T-cell (primary cell): ENCODE data around the gene ANTKMT. TPM values are rescaled to one million over a fixed set of nuclear protein-coding genes. Genes with fewer than 3 reads are reported as not detected.

ENCODE experiments used
- ATAC-seq, 4 experiments: fragments of 200-7000 bp in 3 of 4; fragments of 150-1000 bp in 1 of 4; cut with Tn5 transposase; replicated peaks in 1 of 4; 1 replicate in 3 of 4; 2 replicates in 1 of 4; pipeline ENCODE4 v1.10.0; 2021; ENCODE audit warnings: moderate library complexity in 3 of 4, mild to moderate bottlenecking in 2 of 4, moderate number of reproducible peaks in 1 of 4
- CTCF ChIA-PET, 2 donors: fragments of 300-600 bp; sonication (Branson Sonifier 250); formaldehyde crosslinking; loops; one replicate each; lab custom pipeline; 2022; ENCODE audit warnings: antibody characterized with exemption in 2 of 2; lab: Charles Lee
- POLR2A ChIA-PET, 2 donors: fragments of 300-600 bp; sonication (Branson Sonifier 250); formaldehyde crosslinking; loops; one replicate each; lab custom pipeline; 2022; ENCODE audit warnings: antibody characterized with exemption in 2 of 2; lab: Charles Lee
- DNase-seq, 35 experiments: peaks; one replicate each; pipeline versions ENCODE4 v3.0.0 to v3.0.0-alpha.2; 2013 to 2023
- H3K27ac ChIP-seq: one replicate; pipeline ENCODE4 v1.5.1; 2013; ENCODE audit warnings: low read length
- H3K27me3 ChIP-seq, 2 experiments: replicated peaks in 1 of 2; 1 replicate in 1 of 2; 2 replicates in 1 of 2; pipeline versions ENCODE4 v1.6.1 to v1.7.0; 2013; ENCODE audit warnings: low read length in 1 of 2, mixed read lengths in 1 of 2; ENCODE audit not compliant: control insufficient read depth in 2 of 2, insufficient read depth in 2 of 2; ENCODE audit errors: extremely low read depth in 1 of 2
- H3K36me3 ChIP-seq, 2 donors: 1 replicate in 1 of 2; 2 replicates in 1 of 2; pipeline versions ENCODE4 v1.6.1 to v1.7.0; 2013; ENCODE audit warnings: low read length in 1 of 2; ENCODE audit not compliant: control insufficient read depth in 2 of 2, insufficient read depth in 1 of 2; ENCODE audit errors: extremely low read depth in 1 of 2
- H3K4me1 ChIP-seq, 2 experiments: 1 replicate in 1 of 2; 2 replicates in 1 of 2; pipeline versions ENCODE4 v1.6.1 to v1.7.0; 2013; ENCODE audit warnings: low read length in 2 of 2, mixed read lengths in 1 of 2; ENCODE audit not compliant: insufficient read depth in 2 of 2, control insufficient read depth in 1 of 2; ENCODE audit errors: extremely low read depth in 1 of 2
- H3K4me3 ChIP-seq, 2 donors: 1 replicate in 1 of 2; 2 replicates in 1 of 2; pipeline versions ENCODE4 v1.5.1 to v1.7.0; 2013; ENCODE audit warnings: mild to moderate bottlenecking in 2 of 2, low read length in 1 of 2, moderate library complexity in 1 of 2; ENCODE audit not compliant: control insufficient read depth in 1 of 2; ENCODE audit errors: extremely low read depth in 1 of 2
- H3K9me3 ChIP-seq: 2 replicates; pipeline ENCODE4 v1.7.0; 2013
- H3K27ac Mint-ChIP-seq, 2 donors: one replicate each; pipeline ENCODE4 v1.8.0; 2020 to 2021; ENCODE audit warnings: mild to moderate bottlenecking in 2 of 2, mixed read lengths in 2 of 2
- H3K27me3 Mint-ChIP-seq, 2 donors: one replicate each; pipeline ENCODE4 v1.8.0; 2021 to 2022; ENCODE audit warnings: mixed read lengths in 2 of 2
- H3K36me3 Mint-ChIP-seq: one replicate; pipeline ENCODE4 v1.8.0; 2021; ENCODE audit warnings: mixed read lengths
- H3K4me1 Mint-ChIP-seq, 3 donors: one replicate each; pipeline ENCODE4 v1.8.0; 2020 to 2022; ENCODE audit warnings: mixed read lengths in 3 of 3, mild to moderate bottlenecking in 1 of 3
- H3K4me3 Mint-ChIP-seq, 3 donors: one replicate each; pipeline ENCODE4 v1.8.0; 2020 to 2022; ENCODE audit warnings: mild to moderate bottlenecking in 3 of 3, mixed read lengths in 3 of 3, moderate library complexity in 3 of 3
- H3K9me3 Mint-ChIP-seq, 3 donors: one replicate each; pipeline ENCODE4 v1.8.0; 2020 to 2022; ENCODE audit warnings: mixed read lengths in 3 of 3
- WGBS: methylation state at CpG from one replicate; pipeline ENCODE4 v1.1.5; 2013; ENCODE audit warnings: missing lambda C conversion rate; ENCODE audit not compliant: insufficient coverage; 5-methylcytosine and 5-hydroxymethylcytosine counted together
- total RNA-seq, 35 experiments: library from RNA in 6 of 35; stranded (reverse) in 6 of 35; fragments of 120-200 nt in 1 of 35; gene quantifications; one replicate each; pipeline versions ENCODE4 v1.2.1 to v1.2.4 and lab custom pipeline; 2013 to 2026

ANTKMT gene
- total RNA-seq, 5 donors from 2014 or later (not counting 1 experiment from before 2014, with no cell fraction given), result 22.9 to 38.8 (median 27.2) TPM

DNA sequence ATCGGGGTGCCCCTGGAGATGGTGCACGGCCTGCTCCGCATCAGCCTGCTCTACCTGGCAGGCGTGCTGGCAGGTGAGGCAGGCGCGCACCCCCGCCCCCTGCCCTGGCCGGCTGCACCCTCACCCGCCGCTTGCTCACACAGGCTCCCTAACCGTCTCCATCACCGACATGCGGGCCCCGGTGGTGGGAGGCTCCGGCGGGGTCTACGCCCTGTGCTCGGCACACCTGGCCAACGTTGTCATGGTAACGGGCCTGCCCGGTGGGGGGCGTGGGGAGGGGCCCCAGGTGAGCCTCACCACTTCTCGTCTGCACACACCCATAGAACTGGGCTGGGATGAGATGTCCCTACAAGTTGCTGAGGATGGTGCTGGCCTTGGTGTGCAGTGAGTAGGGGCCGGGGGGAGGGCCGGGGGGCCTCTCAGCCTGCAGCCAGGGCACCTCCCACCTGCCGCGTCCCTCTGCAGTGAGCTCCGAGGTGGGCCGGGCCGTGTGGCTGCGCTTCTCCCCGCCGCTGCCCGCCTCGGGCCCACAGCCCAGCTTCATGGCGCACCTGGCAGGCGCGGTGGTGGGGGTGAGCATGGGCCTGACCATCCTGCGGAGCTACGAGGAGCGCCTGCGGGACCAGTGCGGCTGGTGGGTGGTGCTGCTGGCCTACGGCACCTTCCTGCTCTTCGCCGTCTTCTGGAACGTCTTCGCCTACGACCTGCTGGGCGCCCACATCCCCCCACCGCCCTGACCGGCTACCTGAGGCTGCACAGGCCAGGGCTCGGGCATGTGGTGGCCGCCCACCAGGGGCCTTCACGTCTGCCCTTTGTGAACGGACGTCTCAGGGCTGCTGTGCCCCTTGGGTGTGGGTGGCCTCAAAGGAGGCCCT, 43.4 kb upstream of the ANTKMT start:
- no peak for ATAC-seq
- Mint-ChIP-seq H3K27me3 (peaks cover 0 to 6% of the 10 kb centered on the region in 2 donors), H3K4me1 (peaks cover 11 to 35% (median 35%) of the 10 kb centered on the region in 3 donors), H3K36me3 (peaks cover 7% of the 10 kb centered on the region), H3K4me3 (peak overlapping the region in 1 of 3 donors; percentile 45), H3K9me3 (no peaks in the 10 kb centered on the region), H3K27ac (no peak overlapping the region)
- ChIA-PET CTCF (no interaction called here), POLR2A (no interaction called here)
- H3K36me3 ChIP-seq, result peaks cover 14 to 16% of the 10 kb centered on the region in 2 donors
- no peak overlapping the region for H3K27ac ChIP-seq
- 79% methylated on average over 43 of the region's 57 CpGs for WGBS
- H3K4me3 ChIP-seq, result no peak overlapping the region
- H3K27me3 ChIP-seq, result peaks cover 0 to 25% of the 10 kb centered on the region in 2 experiments
- no peaks in the 10 kb centered on the region for H3K9me3 ChIP-seq
- no peak for DNase-seq
- H3K4me1 ChIP-seq, result peaks cover 0 to 61% of the 10 kb centered on the region in 2 experiments

DNA sequence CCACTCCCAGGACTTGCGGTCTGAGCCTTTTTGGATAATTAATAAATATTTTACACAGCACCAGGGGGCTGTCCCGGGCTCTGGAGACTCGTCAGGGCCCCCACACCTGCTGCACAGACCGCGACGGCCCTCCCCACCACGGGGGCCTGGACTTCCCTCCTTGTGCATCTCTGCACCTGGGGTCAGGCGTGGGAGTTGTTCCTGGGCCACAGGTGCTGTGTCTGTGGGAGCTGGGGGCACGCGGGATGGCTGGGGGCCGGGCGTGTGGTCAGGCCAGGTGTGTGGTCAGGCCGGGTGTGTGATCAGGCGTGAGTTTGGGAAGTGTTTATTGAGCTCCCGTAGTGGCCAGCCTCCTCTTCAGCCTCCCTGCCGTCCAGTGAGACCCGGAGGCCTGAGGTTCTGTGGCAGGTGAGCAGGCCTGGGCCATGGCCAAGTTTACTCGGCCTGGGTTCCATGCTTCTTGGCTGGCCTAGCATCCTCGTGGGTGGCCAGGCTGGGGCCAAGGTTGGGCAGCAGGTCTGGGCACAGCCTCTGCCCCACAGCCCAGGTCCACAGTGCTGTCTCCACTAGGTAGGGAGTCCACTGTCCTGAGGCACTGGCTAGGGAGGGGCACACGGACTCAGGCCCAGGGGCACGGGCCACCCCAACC, 42.6 kb upstream of the ANTKMT start:
- CTCF ChIA-PET, result no interaction called here
- Mint-ChIP-seq H3K9me3 (no peaks in the 10 kb centered on the region), H3K4me3 (peak overlapping the region in 1 of 3 donors; percentile 77), H3K27me3 (peaks cover 0 to 6% of the 10 kb centered on the region in 2 donors), H3K4me1 (peaks cover 12 to 41% (median 40%) of the 10 kb centered on the region in 3 donors), H3K36me3 (peaks cover 4% of the 10 kb centered on the region), H3K27ac (no peak overlapping the region)
- Histone ChIP-seq H3K36me3 (peaks cover 7 to 20% of the 10 kb centered on the region in 2 donors), H3K4me3 (no peak overlapping the region), H3K27me3 (peaks cover 0 to 25% of the 10 kb centered on the region in 2 experiments), H3K9me3 (no peaks in the 10 kb centered on the region), H3K4me1 (peaks cover 0 to 69% of the 10 kb centered on the region in 2 experiments), H3K27ac (no peak overlapping the region)
- POLR2A ChIA-PET, result interaction anchor here in 1 of 2 donors (0.6 kb wide), 1 partner anchor 293 kb away, joined by 4 read pairs; no protein-coding TSS in a partner anchor
- ATAC-seq (no peak), DNase-seq (no peak)
- 83% methylated on average over 10 of the region's 21 CpGs for WGBS

DNA sequence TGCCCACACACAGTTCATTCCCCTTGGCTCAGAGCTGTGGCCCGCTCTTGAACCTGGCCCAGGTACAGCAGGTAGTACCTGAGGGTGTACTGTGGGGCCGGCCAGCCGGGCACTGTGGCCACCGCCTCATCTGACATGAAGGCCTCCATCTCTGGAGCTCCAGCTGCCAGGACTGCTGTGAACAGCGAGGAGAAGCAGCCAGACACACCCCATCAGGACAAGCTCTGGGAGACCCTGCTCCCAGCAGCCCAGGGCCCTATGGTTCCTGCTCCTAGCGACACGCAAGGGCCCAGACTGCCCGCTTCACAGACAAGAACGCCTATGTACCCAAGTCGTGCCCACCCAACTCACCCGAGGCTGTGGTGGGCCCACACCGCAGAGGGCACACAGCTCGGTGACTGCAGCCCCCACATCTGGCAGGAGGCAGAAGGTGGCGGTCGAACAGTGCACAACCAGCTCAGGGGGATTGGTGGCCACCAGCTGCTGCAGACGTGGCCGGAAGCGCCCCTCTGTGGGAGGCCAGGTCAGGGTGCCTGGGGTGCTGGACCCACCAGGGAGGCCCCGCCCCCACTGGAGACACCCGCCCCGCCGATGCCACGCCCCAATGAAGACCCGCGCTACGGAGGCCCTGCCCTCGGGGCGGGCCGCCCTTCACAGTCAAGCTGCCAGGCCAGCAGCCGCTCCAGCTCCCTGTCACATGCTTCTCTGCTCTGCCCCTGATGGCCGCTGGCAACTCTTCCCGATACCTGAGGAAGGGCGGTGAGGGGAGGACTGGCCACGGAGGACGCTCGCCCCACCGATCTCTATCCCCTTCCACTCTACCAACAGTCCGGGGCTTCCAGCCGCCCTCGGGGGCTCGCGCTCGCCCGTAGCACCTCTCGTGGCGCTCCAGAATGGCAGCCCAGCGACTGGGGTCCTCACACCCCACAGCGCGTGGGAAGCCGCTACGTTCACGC, 41.8 kb upstream of the ANTKMT start:
- H3K27ac ChIP-seq, result peak overlapping the region; percentile 41
- ChIA-PET POLR2A (interaction anchor here (0.5 to 0.6 kb wide), 2 partner anchors 10 to 294 kb away, joined by 4 to 5 read pairs; no protein-coding TSS in a partner anchor), CTCF (interaction anchor here in 1 of 2 donors (0.6 kb wide), 1 partner anchor 96 kb away, joined by 4 read pairs; no protein-coding TSS in a partner anchor)
- peaks cover 0 to 73% of the 10 kb centered on the region in 2 experiments for H3K4me1 ChIP-seq
- H3K4me1 Mint-ChIP-seq, result peaks cover 12 to 44% (median 43%) of the 10 kb centered on the region in 3 donors
- no peaks in the 10 kb centered on the region for H3K9me3 ChIP-seq
- H3K4me3 Mint-ChIP-seq, result peak overlapping the region; percentile 72 to 79 (median 77)
- ATAC-seq (peak in 3 of 4 experiments; percentile 3 to 14 (median 4)), DNase-seq (peak in 20 of 35 experiments; percentile 24 to 51 (median 35))
- peaks cover 4% of the 10 kb centered on the region for H3K36me3 Mint-ChIP-seq
- H3K4me3 ChIP-seq, result peak overlapping the region; percentile 49 to 53
- WGBS, result 28% methylated on average over 46 of the region's 52 CpGs
- peaks cover 0 to 6% of the 10 kb centered on the region in 2 donors for H3K27me3 Mint-ChIP-seq
- H3K27ac Mint-ChIP-seq, result peak overlapping the region; percentile 74
- peaks cover 5 to 20% of the 10 kb centered on the region in 2 donors for H3K36me3 ChIP-seq
- H3K9me3 Mint-ChIP-seq, result no peaks in the 10 kb centered on the region
- peaks cover 0 to 25% of the 10 kb centered on the region in 2 experiments for H3K27me3 ChIP-seq

DNA sequence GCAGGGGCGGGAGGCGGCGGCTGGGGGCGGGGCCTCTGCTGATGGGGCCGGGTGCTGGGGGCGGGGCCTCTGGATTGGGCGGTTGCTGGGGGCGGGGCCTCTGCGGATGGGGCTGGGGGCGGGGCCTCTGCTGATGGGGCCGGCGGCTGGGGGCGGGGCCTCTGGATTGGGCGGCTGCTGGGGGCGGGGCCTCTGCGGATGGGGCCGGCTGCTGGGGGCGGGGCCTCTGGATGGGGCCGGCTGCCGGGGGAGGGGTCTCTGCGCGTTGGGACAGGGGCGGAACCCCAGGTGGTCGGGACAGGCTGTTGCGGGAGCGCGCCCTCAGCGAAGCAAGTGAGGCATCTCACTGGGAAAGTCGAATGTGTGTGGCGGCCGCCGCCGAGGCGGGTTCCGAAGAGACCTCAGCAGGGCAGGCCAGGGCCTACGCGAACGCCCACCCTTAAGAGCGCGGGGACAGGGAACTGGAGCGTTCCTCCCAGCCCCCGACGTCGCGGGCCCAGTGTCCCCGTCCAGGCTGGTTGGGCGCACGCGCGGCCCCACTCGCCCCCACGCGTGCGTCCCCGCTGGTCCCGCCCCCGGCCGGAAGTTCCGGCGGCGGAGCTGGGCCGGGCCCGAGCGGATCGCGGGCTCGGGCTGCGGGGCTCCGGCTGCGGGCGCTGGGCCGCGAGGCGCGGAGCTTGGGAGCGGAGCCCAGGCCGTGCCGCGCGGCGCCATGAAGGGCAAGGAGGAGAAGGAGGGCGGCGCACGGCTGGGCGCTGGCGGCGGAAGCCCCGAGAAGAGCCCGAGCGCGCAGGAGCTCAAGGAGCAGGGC, 40.9 kb upstream of the ANTKMT start, which contains the start of gene STUB1:
Gene STUB1 (plus strand): TSS at position 597 of the 811 bp plus-strand sequence. CDS start 116 bp downstream, at position 713.
- H3K27me3 Mint-ChIP-seq, result peaks cover 0 to 4% of the 10 kb centered on the region in 2 donors
- CTCF ChIA-PET, result interaction anchor here in 1 of 2 donors (0.6 kb wide), 1 partner anchor 700 kb away, joined by 5 read pairs; no protein-coding TSS in a partner anchor
- POLR2A ChIA-PET, result interaction anchor here in 1 of 2 donors (0.5 kb wide), 1 partner anchor 11 kb away, joined by 5 read pairs; no protein-coding TSS in a partner anchor

DNA sequence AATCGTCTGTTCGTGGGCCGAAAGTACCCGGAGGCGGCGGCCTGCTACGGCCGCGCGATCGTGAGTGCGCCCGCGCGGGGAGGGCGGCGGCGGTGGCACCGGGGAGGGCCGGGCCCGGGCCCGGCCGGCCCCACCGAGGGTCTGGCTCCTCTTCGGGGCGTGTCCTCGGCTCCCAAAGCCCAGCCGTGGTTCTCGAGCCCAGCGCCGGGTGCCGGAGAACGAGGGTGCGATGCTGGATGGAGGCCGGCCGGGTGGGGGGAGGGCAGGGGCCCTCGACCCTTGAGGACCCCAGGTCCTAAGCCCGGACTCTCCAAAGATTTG, 40.4 kb upstream of the ANTKMT start:
- Histone ChIP-seq H3K36me3 (peaks cover 5 to 20% of the 10 kb centered on the region in 2 donors), H3K4me3 (peak overlapping the region; percentile 58 to 80), H3K27ac (peak overlapping the region; percentile 35), H3K9me3 (no peaks in the 10 kb centered on the region), H3K27me3 (peaks cover 0 to 15% of the 10 kb centered on the region in 2 experiments), H3K4me1 (peaks cover 2 to 76% of the 10 kb centered on the region in 2 experiments)
- Mint-ChIP-seq H3K9me3 (no peaks in the 10 kb centered on the region), H3K4me1 (peaks cover 12 to 42% (median 40%) of the 10 kb centered on the region in 3 donors), H3K27me3 (no peaks in the 10 kb centered on the region), H3K4me3 (peak overlapping the region; percentile 68 to 77 (median 71)), H3K36me3 (peaks cover 4% of the 10 kb centered on the region), H3K27ac (peak overlapping the region; percentile 16 to 39)
- CTCF ChIA-PET, result interaction anchor here in 1 of 2 donors (0.6 kb wide), 1 partner anchor 700 kb away, joined by 5 read pairs; no protein-coding TSS in a partner anchor
- under 1% methylated on average over 37 of the region's 38 CpGs for WGBS
- POLR2A ChIA-PET, result interaction anchor here in 1 of 2 donors (0.6 kb wide), 1 partner anchor 17 kb away, joined by 3 read pairs; no protein-coding TSS in a partner anchor
- DNase-seq (no peak), ATAC-seq (no peak)

More for the DNA sequence above, 40.9 kb upstream of the ANTKMT start, which contains the start of gene STUB1:
- peak; percentile 57 to 69 (median 60) for ATAC-seq
- peak within 1 kb of the TSS; percentile 77 to 82 (median 81) for H3K4me3 Mint-ChIP-seq
- Histone ChIP-seq H3K4me3 (peak within 1 kb of the TSS; percentile 58 to 80), H3K9me3 (no peaks in the 10 kb centered on the region), H3K4me1 (peaks cover 2 to 75% of the 10 kb centered on the region in 2 experiments), H3K27me3 (peaks cover 0 to 19% of the 10 kb centered on the region in 2 experiments), H3K27ac (peak within 1 kb of the TSS; percentile 69), H3K36me3 (peaks cover 5 to 20% of the 10 kb centered on the region in 2 donors)
- no peaks in the 10 kb centered on the region for H3K9me3 Mint-ChIP-seq
- peak; percentile 55 to 93 (median 76) for DNase-seq
- H3K27ac Mint-ChIP-seq, result peak within 1 kb of the TSS; percentile 79 to 90
- H3K4me1 Mint-ChIP-seq, result peaks cover 12 to 45% (median 42%) of the 10 kb centered on the region in 3 donors
- H3K36me3 Mint-ChIP-seq, result peaks cover 4% of the 10 kb centered on the region
- 0% methylated on average over 78 of the region's 91 CpGs for WGBS
